ENCODE data around the gene ACKR2. TPM values are rescaled to one million over a fixed set of nuclear protein-coding genes. Genes with fewer than 3 reads are reported as not detected.

Gene ACKR2
- total RNA-seq, 4 donors from 2014 or later, result 1.2 to 6.6 (median 3.4) TPM

DNA sequence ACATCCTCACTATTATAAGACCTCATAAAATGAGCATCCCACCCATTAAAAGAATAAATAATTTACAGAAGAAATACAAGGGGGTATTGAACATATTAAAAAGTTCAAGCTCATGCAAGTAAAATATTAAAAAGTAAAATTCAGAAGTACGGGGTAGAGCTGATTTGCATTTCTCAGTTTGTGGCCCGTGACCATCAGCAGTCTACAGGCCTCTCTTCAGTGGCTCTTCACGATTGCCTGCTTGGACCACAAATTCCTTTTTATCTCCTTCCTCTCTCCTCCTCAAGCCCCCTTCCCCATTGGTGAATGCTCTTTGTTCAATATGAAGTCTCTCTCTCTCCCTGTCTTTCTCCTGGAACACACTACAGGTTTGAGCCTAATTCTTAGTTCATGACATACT is 47.3 kb downstream of the ACKR2 start:
- no peak overlapping the region for H3K4me3 ChIP-seq
- no peak overlapping the region for H3K27ac ChIP-seq
- H3K36me3 ChIP-seq, result no peaks in the 10 kb centered on the region
- H3K4me1 ChIP-seq, result peaks cover 8% of the 10 kb centered on the region
- 89% methylated on average over 3 of the region's 3 CpGs for WGBS
- TF ChIP-seq EP300 (IDR thresholded peaks at IDR 0.05) (no peak), POLR2AphosphoS5 (IDR thresholded peaks at IDR 0.05) (no peak), CTCF (IDR thresholded peaks at IDR 0.05) (no peak), POLR2A (IDR thresholded peaks at IDR 0.05) (no peak)
- DNase-seq (ENCODE audit: low spot score in 2 of 2), result no peak
- no peaks in the 10 kb centered on the region for H3K9me3 ChIP-seq
- H3K27me3 ChIP-seq, result no peaks in the 10 kb centered on the region

GRCh38 chr3:42864321-42864950 is 55.2 kb downstream of the ACKR2 start:
- peak in 1 of 2 donors; percentile 62 for DNase-seq (ENCODE audit: low spot score in 2 of 2)
- Histone ChIP-seq H3K36me3 (no peaks in the 10 kb centered on the region), H3K27me3 (no peaks in the 10 kb centered on the region), H3K27ac (no peak overlapping the region), H3K9me3 (no peaks in the 10 kb centered on the region), H3K4me3 (no peak overlapping the region), H3K4me1 (no peaks in the 10 kb centered on the region)
- WGBS, result 96% methylated on average over 15 of the region's 15 CpGs
- TF ChIP-seq EP300 (IDR thresholded peaks at IDR 0.05) (no peak), POLR2AphosphoS5 (IDR thresholded peaks at IDR 0.05) (no peak), POLR2A (IDR thresholded peaks at IDR 0.05) (no peak), CTCF (IDR thresholded peaks at IDR 0.05) (no peak)

GRCh38 chr3:42865256-42865655 is 56.0 kb downstream of the ACKR2 start:
- DNase-seq (ENCODE audit: low spot score in 2 of 2), result peak in 1 of 2 donors; percentile 50
- TF ChIP-seq POLR2AphosphoS5 (IDR thresholded peaks at IDR 0.05) (no peak), POLR2A (IDR thresholded peaks at IDR 0.05) (no peak), CTCF (IDR thresholded peaks at IDR 0.05) (no peak), EP300 (IDR thresholded peaks at IDR 0.05) (no peak)
- WGBS, result 98% methylated on average over 8 of the region's 8 CpGs
- Histone ChIP-seq H3K9me3 (no peaks in the 10 kb centered on the region), H3K36me3 (no peaks in the 10 kb centered on the region), H3K4me1 (no peaks in the 10 kb centered on the region), H3K27me3 (no peaks in the 10 kb centered on the region), H3K27ac (no peak overlapping the region), H3K4me3 (no peak overlapping the region)

DNA sequence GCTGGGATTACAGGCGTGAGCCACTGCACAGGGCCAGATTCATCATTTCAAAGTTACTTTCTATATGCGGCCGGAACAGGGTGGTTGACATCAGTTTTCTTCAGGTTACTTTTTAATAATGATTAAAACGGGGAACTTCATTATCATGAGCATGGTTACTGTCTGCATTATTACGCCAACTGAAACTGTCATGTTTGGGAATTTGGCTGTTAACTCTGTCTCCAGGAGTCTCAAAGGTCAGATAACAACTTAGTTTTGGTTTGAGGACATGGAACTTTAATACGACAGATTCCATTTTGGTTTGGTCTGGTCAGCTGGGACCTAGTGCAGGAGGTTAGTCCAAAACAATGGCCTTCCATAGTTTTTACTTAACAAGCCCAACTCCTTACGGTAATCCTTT is 57.9 kb downstream of the ACKR2 start:
- DNase-seq (ENCODE audit: low spot score in 2 of 2), result peak in 1 of 2 donors; percentile 47
- no peaks in the 10 kb centered on the region for H3K27me3 ChIP-seq
- H3K9me3 ChIP-seq, result no peaks in the 10 kb centered on the region
- WGBS, result 93% methylated on average over 7 of the region's 7 CpGs
- peaks cover 4% of the 10 kb centered on the region for H3K4me1 ChIP-seq
- H3K36me3 ChIP-seq, result no peaks in the 10 kb centered on the region
- H3K4me3 ChIP-seq, result no peak overlapping the region
- TF ChIP-seq POLR2A (IDR thresholded peaks at IDR 0.05), result no peak
- no peak for TF ChIP-seq EP300 (IDR thresholded peaks at IDR 0.05)
- TF ChIP-seq POLR2AphosphoS5 (IDR thresholded peaks at IDR 0.05), result no peak
- TF ChIP-seq CTCF (IDR thresholded peaks at IDR 0.05), result no peak
- H3K27ac ChIP-seq, result no peak overlapping the region

- WGBS, result 74% methylated on average over 5 of the region's 5 CpGs
- no peak overlapping the region for H3K27ac ChIP-seq
- H3K4me3 ChIP-seq, result no peak overlapping the region
- no peaks in the 10 kb centered on the region for H3K27me3 ChIP-seq
- H3K9me3 ChIP-seq, result no peaks in the 10 kb centered on the region
- no peak for TF ChIP-seq CTCF (IDR thresholded peaks at IDR 0.05)
- TF ChIP-seq POLR2A (IDR thresholded peaks at IDR 0.05), result no peak
- TF ChIP-seq EP300 (IDR thresholded peaks at IDR 0.05), result no peak
- no peak for TF ChIP-seq POLR2AphosphoS5 (IDR thresholded peaks at IDR 0.05)
- no peak for DNase-seq (ENCODE audit: low spot score in 2 of 2)
- H3K36me3 ChIP-seq, result no peaks in the 10 kb centered on the region
- peaks cover 4% of the 10 kb centered on the region for H3K4me1 ChIP-seq
These were observed 59.6 kb downstream of the ACKR2 start for GRCh38 chr3:42868841-42869240.

All from suprapubic skin (tissue), 4 donors.